HFFc6 (cell line): ENCODE results near the gene DEFB129. TPM values are rescaled to one million over a fixed set of nuclear protein-coding genes. Genes with fewer than 3 reads are reported as not detected.
"Not testable (repeated sequence)": the region's sequence is repeated elsewhere in the genome, so short reads cannot be mapped to it uniquely, and the experiment has no call there.

Experiments used
- DNase-seq: peaks from one replicate; pipeline ENCODE4 v3.0.0-alpha.2; 2018
- H3K27ac Mint-ChIP-seq: 2 replicates; pipeline ENCODE4 v1.8.0; 2020; ENCODE audit warnings: mild to moderate bottlenecking, mixed read lengths
- H3K27me3 Mint-ChIP-seq: 2 replicates; pipeline ENCODE4 v1.8.0; 2021; ENCODE audit warnings: mild to moderate bottlenecking, moderate library complexity, mixed read lengths; ENCODE audit not compliant: insufficient read depth
- H3K36me3 Mint-ChIP-seq: 2 replicates; pipeline ENCODE4 v1.8.0; 2021; ENCODE audit warnings: low read depth, mixed read lengths
- H3K4me1 Mint-ChIP-seq: 2 replicates; pipeline ENCODE4 v1.8.0; 2020; ENCODE audit warnings: low read depth, mixed read lengths
- H3K4me3 Mint-ChIP-seq: 2 replicates; pipeline ENCODE4 v1.8.0; 2020; ENCODE audit warnings: mild to moderate bottlenecking, moderate library complexity, mixed read lengths
- H3K9me3 Mint-ChIP-seq: 2 replicates; pipeline ENCODE4 v1.8.0; 2020; ENCODE audit warnings: mild to moderate bottlenecking, mixed read lengths
- CTCF ChIP-seq: fragments of 200-600 bp; sonication (generic); IDR thresholded peaks from 2 replicates; pipeline ENCODE4 v1.5.0; 2021; ENCODE audit warnings: antibody characterized with exemption, mild to moderate bottlenecking
- total RNA-seq, 6 experiments: library from RNA; stranded (reverse); fragmentation: NEBNext Ultra II Directional; extraction: Animal tissue kit (Norgen Biotek cat#: 25700); gene quantifications; 2 replicates in 1 of 6; 3 replicates in 5 of 6; pipeline ENCODE4 v1.2.3, GENCODE V29; 2021

DEFB129 gene
- total RNA-seq, 6 experiments from 2014 or later = not detected

- H3K27ac Mint-ChIP-seq = no peak overlapping the region
- H3K9me3 Mint-ChIP-seq = no peaks in the 10 kb centered on the region
- H3K27me3 Mint-ChIP-seq = peaks cover 13% of the 10 kb centered on the region
- DNase-seq = peak; percentile 16
- no peak for TF ChIP-seq CTCF
- H3K4me1 Mint-ChIP-seq = no peaks in the 10 kb centered on the region
- no peak overlapping the region for H3K4me3 Mint-ChIP-seq
- H3K36me3 Mint-ChIP-seq = no peaks in the 10 kb centered on the region
Measured at GRCh38 chr20:199996-200395, 27.1 kb upstream of the DEFB129 start.

GRCh38 chr20:203630-204029 is 23.4 kb upstream of the DEFB129 start:
- H3K4me3 Mint-ChIP-seq, H3K27me3 Mint-ChIP-seq, H3K27ac Mint-ChIP-seq: not testable (repeated sequence)

GRCh38 chr20:208942-209566 is 18.0 kb upstream of the DEFB129 start:
- Mint-ChIP-seq H3K27me3 (peaks cover 5% of the 10 kb centered on the region), H3K4me3 (no peak overlapping the region), H3K27ac (no peak overlapping the region), H3K36me3 (no peaks in the 10 kb centered on the region), H3K4me1 (no peaks in the 10 kb centered on the region), H3K9me3 (no peaks in the 10 kb centered on the region)
- TF ChIP-seq CTCF = peak; percentile 76
- peak; percentile 79 for DNase-seq

More at GRCh38 chr20:203630-204029, 23.4 kb upstream of the DEFB129 start:
- H3K9me3 Mint-ChIP-seq, H3K4me1 Mint-ChIP-seq, DNase-seq, H3K36me3 Mint-ChIP-seq: not testable (repeated sequence)

GRCh38 chr20:210809-211502 is 16.1 kb upstream of the DEFB129 start:
- no peak for TF ChIP-seq CTCF
- H3K4me1 Mint-ChIP-seq = no peaks in the 10 kb centered on the region
- H3K9me3 Mint-ChIP-seq = no peaks in the 10 kb centered on the region
- H3K4me3 Mint-ChIP-seq = no peak overlapping the region
- DNase-seq = no peak
- peaks cover 3% of the 10 kb centered on the region for H3K27me3 Mint-ChIP-seq
- H3K27ac Mint-ChIP-seq = no peak overlapping the region
- no peaks in the 10 kb centered on the region for H3K36me3 Mint-ChIP-seq

- no peak for DNase-seq
- Mint-ChIP-seq H3K4me3 (no peak overlapping the region), H3K36me3 (no peaks in the 10 kb centered on the region), H3K9me3 (no peaks in the 10 kb centered on the region), H3K4me1 (no peaks in the 10 kb centered on the region), H3K27ac (no peak overlapping the region), H3K27me3 (peaks cover 3% of the 10 kb centered on the region)
- no peak for TF ChIP-seq CTCF
Measured at GRCh38 chr20:214383-214782, 12.7 kb upstream of the DEFB129 start.

GRCh38 chr20:215796-216195 is 11.3 kb upstream of the DEFB129 start:
- no peak for TF ChIP-seq CTCF
- Mint-ChIP-seq H3K4me3 (no peak overlapping the region), H3K27me3 (peaks cover 4% of the 10 kb centered on the region), H3K4me1 (no peaks in the 10 kb centered on the region), H3K36me3 (no peaks in the 10 kb centered on the region), H3K9me3 (no peaks in the 10 kb centered on the region), H3K27ac (no peak overlapping the region)
- no peak for DNase-seq
